Pancreas (tissue), 10 donors: ENCODE results near the gene MTUS2. TPM values are rescaled to one million over a fixed set of nuclear protein-coding genes. Genes with fewer than 3 reads are reported as not detected.

Experiments used
- ATAC-seq, 4 donors: fragments of 200-7000 bp; cut with Tn5 transposase; one replicate each; pipeline versions ENCODE4 v1.8.0 to v1.9.1; 2020; ENCODE audit warnings: mild to moderate bottlenecking in 4 of 4, moderate library complexity in 4 of 4
- DNase-seq, 6 donors: peaks; one replicate each; pipeline ENCODE4 v3.0.0-alpha.2; 2020
- FAIRE-seq: peaks from 2 replicates; lab custom pipeline; 2012; peaks lifted over from hg19 to GRCh38; lab: Jason Lieb, UNC
- H3K27ac ChIP-seq, 4 donors: fragments of 200-600 bp; sonication (generic); 1 replicate in 3 of 4; 2 replicates in 1 of 4; pipeline versions ENCODE4 v1.5.0 to v1.8.0; 2020
- H3K27me3 ChIP-seq, 4 donors: fragments of 200-600 bp; one replicate each; pipeline ENCODE4 v1.8.0; 2021
- H3K36me3 ChIP-seq, 3 donors: fragments of 200-600 bp; sonication (generic) in 1 of 3; one replicate each; pipeline versions ENCODE4 v1.5.0 to v1.8.0; 2020 to 2021
- H3K4me1 ChIP-seq, 3 donors: fragments of 200-600 bp; one replicate each; pipeline ENCODE4 v1.8.0; 2021
- H3K4me3 ChIP-seq, 4 donors: fragments of 200-600 bp; sonication (generic) in 2 of 4; one replicate each; pipeline versions ENCODE4 v1.5.0 to v1.8.0; 2020 to 2021
- H3K9me3 ChIP-seq, 4 donors: fragments of 200-600 bp; one replicate each; pipeline ENCODE4 v1.8.0; 2021
- CTCF ChIP-seq, 4 donors: fragments of 200-600 bp; sonication (generic) in 3 of 4; IDR thresholded peaks; one replicate each; pipeline versions ENCODE4 v1.5.0 to v1.8.0; 2021; ENCODE audit warnings: antibody characterized with exemption in 4 of 4
- WGBS, 2 donors: extraction: QIAGEN DNeasy Blood & Tissue Kit; methylation state at CpG; one replicate each; pipeline ENCODE4 v1.1.7; 2013; 5-methylcytosine and 5-hydroxymethylcytosine counted together
- intact Hi-C, 3 donors: fragments of 100-400 bp; cut with DNase I; formaldehyde crosslinking; loops; one replicate each; pipeline versions ENCODE4 v1.11.1 to v1.14.2; 2022
- polyA plus RNA-seq, 2 donors: library from polyadenylated mRNA; stranded (reverse); fragments of 200-250 nt; gene quantifications; one replicate each; pipeline ENCODE4 v1.2.3, GENCODE V29; 2013
- total RNA-seq, 6 donors: library from RNA; stranded (reverse); fragmentation: NEBNext Ultra II Directional in 4 of 6; extraction: Animal tissue kit (Norgen Biotek cat#: 25700) in 4 of 6; gene quantifications; one replicate each; pipeline versions ENCODE4 v1.2.1 to v1.2.4, GENCODE V29; 2021 to 2023
- donor health status: healthy with polysubstance abuse.
- donor health status: DM: no; HTN: no; CAD: no; lungs with moderate emphysema.
- donor health status: DM: no; HTN: no; CAD: no.
- donor health status: control.
- donor health status: control.
- donor health status: Bipolar disorder and iron deficiency.
- donor health status: DM: yes; HTN: yes; CAD: no.
- donor health status: DM: no; HTN: no; CAD: no.
- donor health status: DM: no; HTN: no; CAD: no.
- donor health status: DM: yes; HTN: yes; CAD: no.

MTUS2 gene
- total and polyA plus RNA-seq, 8 donors, result 2.2 to 9.0 (median 4.8) TPM

DNA sequence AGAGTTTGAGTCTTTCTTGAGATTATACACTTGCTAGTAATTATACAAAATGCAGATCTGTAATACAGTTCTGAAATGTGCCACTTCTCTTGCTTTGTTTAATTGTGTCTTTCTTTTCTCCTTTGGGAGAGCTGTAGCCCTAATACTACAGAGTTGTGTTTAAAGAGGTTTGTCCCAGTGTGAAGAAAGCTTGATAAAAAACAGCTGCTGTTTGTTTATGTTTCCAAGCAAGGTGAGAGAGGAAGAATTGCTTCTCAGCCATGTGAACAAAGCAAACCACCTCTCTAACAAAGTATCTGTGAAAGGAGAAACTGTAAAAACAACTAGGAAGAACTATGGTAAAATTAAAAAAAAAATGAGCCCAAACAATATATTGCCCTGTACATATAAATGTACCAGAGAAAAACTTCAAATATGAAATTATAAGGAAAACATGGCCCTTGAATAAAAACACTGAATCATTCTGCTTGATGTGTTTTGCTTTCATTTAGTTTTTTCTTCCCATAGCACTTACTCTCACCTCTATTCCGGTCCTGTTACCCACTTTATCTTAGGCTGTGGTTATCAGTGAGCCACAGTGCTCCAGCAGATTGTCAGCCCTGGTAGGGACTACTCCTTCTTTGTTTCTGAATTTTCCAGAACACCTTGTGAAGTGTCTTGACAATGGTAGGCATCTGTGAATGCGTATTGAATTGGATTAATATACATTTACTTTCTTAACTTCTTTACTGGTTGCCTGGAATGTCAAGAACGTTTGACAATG is 257.1 kb downstream of the MTUS2 start:
- WGBS, 2 donors, result 11 to 16% methylated on average over 3 of the region's 3 CpGs
- Histone ChIP-seq H3K9me3 (no peaks in the 10 kb centered on the region), H3K27me3 (no peaks in the 10 kb centered on the region), H3K4me1 (peaks cover 0 to 5% (median 0%) of the 10 kb centered on the region in 3 donors), H3K27ac (peak overlapping the region in 2 of 4 donors; percentile 10 to 50), H3K36me3 (no peaks in the 10 kb centered on the region), H3K4me3 (no peak overlapping the region)
- intact Hi-C loops, result no loop called here
- no peak for FAIRE-seq
- peak; percentile 63 to 92 (median 72) for ATAC-seq
- no peak for TF ChIP-seq CTCF (IDR thresholded peaks at IDR 0.05)
- no peak for DNase-seq

GRCh38 chr13:29081036-29081435 is 260.9 kb downstream of the MTUS2 start:
- Histone ChIP-seq H3K4me3 (no peak overlapping the region), H3K27me3 (no peaks in the 10 kb centered on the region), H3K27ac (no peak overlapping the region), H3K4me1 (peaks cover 0 to 5% (median 0%) of the 10 kb centered on the region in 3 donors), H3K9me3 (no peaks in the 10 kb centered on the region), H3K36me3 (no peaks in the 10 kb centered on the region)
- 32 to 45% methylated on average over 1 of the region's 1 CpG for WGBS, 2 donors
- no peak for TF ChIP-seq CTCF (IDR thresholded peaks at IDR 0.05)
- ATAC-seq (no peak), FAIRE-seq (no peak), DNase-seq (no peak)
- intact Hi-C loops, result no loop called here

DNA sequence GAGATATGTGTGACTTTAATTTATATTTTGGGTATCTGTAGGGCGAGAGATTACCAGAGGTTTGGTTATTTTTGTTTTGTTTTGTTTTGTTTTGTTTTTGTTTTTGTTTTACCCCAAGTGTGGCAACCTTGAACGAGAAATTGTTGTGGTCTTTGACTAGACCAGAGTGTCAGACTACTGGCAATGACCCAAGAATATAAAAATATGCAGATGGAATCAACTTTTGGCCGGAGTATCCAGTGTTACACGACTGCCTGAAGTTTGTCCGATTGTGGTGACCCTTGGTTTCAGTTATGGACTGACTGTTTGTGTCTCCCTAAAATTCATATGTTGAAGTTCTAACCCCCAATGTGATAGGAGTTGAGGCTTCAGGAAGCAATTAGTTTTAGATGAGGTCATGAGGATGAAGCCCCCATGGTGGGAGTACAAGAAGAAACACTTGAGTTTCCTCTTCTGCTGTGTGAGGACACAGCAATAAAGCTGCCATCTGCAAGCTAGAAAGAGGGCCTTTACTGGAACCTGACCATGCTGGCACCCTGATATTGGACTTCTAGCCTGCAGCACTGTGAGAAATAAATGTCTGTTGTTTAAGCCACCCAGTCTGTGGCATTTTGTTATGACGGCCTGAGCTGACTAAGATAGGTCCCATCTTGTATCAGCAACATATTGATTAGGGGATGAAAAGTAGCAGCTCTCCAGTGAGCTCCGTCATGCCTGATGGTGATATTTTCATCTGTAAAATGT is 261.7 kb downstream of the MTUS2 start:
- TF ChIP-seq CTCF (IDR thresholded peaks at IDR 0.05), result no peak
- Histone ChIP-seq H3K4me1 (peaks cover 0 to 5% (median 0%) of the 10 kb centered on the region in 3 donors), H3K36me3 (no peaks in the 10 kb centered on the region), H3K27me3 (no peaks in the 10 kb centered on the region), H3K9me3 (no peaks in the 10 kb centered on the region), H3K4me3 (no peak overlapping the region), H3K27ac (no peak overlapping the region)
- FAIRE-seq, result no peak
- intact Hi-C loops, result no loop called here
- 76 to 79% methylated on average over 7 of the region's 7 CpGs for WGBS, 2 donors
- no peak for DNase-seq
- no peak for ATAC-seq

DNA sequence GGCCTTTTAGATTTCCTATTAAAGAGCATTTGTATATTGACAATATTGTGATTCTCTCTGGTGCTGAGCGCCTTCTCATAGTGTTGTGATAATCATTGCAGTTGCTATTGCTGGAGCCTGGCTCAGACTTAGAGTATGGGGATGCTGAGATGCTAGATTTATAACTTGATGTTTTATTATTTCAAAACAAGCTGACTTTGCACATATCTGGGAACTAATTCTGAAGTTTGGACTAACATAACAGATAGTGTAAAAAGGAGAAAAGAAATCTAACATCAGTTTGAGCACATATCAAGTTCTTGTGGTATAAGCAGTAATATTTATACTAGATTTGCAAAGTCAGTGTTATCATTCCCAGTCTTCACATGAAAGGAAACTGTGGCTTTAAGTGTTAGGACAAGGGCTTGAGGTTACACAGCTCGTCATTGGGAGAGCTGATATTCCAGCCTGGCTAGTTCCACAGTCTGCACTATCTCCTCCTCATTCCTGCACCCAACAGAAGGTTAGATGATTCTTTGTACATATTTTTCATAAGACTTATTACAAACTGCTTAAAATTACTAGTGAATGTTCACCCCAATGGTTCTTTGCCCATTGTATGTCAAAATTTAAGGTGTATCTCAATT is 279.8 kb downstream of the MTUS2 start:
- no peaks in the 10 kb centered on the region for H3K4me1 ChIP-seq
- H3K27ac ChIP-seq, result no peak overlapping the region
- FAIRE-seq (no peak), DNase-seq (no peak), ATAC-seq (no peak)
- H3K36me3 ChIP-seq, result no peaks in the 10 kb centered on the region
- no peaks in the 10 kb centered on the region for H3K27me3 ChIP-seq
- no peak overlapping the region for H3K4me3 ChIP-seq
- H3K9me3 ChIP-seq, result no peaks in the 10 kb centered on the region
- intact Hi-C loops, result no loop called here
- TF ChIP-seq CTCF (IDR thresholded peaks at IDR 0.05), result no peak
- 51% methylated on average over 2 of the region's 2 CpGs for WGBS, 2 donors
